ENCODE measurements around the gene STK24. TPM values are rescaled to one million over a fixed set of nuclear protein-coding genes. Genes with fewer than 3 reads are reported as not detected.

STK24 gene
- total RNA-seq, 2 donors from 2014 or later, result 115 to 125 TPM

DNA sequence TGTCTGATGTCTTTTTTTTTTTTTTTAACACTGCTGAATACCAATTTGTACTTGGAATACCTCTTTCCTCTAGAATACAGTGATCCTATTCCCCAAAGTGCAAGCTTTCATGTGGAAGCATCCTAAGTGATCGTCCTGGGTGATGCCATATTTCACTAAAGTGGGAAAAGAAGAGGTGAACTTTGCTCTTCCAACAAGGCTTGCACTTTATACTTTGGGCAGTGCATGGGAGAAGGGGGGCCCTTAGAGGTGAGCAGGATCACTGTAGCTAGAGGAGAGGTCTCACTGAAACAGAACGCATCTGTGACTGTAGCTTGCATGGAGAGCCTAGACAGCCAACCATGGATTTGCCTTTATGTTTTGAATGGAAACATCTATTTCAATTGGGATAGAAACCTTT is 173.8 kb downstream of the STK24 start:
- H3K9ac ChIP-seq (ENCODE audit: extremely low read depth, low read length, poor library complexity, severe bottlenecking), result no peak overlapping the region
- peaks cover 20% of the 10 kb centered on the region for H3K4me1 Mint-ChIP-seq

DNA sequence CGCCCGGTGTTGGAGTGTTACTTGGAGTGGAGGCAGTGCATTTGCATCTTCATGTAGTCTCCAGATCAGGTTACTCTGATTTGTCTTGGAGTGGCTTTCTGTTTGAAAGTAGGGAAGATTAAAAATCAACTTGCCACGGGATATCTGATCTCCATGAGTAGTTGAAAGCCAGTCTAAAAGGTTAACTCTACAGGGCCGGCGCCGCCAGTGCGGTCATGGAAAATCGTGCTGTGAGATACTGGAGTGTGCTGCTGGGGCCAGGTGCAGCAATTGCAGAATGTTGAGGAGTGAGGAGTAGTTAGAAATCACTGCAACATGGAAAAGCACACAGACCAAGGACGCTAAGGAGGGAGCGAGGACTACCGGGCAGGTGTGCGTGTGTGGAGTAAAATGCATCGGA is 175.0 kb downstream of the STK24 start:
- H3K9ac ChIP-seq (ENCODE audit: extremely low read depth, low read length, poor library complexity, severe bottlenecking), result no peak overlapping the region
- no peaks in the 10 kb centered on the region for H3K9me3 Mint-ChIP-seq
- 87 to 92% methylated on average over 10 to 13 of the region's 13 CpGs for WGBS, 2 experiments (ENCODE audit: insufficient coverage in 1 of 2, insufficient read length in 1 of 2)
- H3K27me3 Mint-ChIP-seq (ENCODE audit: insufficient read depth), result no peaks in the 10 kb centered on the region
- H3K27ac ChIP-seq (ENCODE audit: low read depth, low read length), result no peak overlapping the region
- H3K9me3 ChIP-seq (ENCODE audit: control insufficient read depth, low read length), result no peaks in the 10 kb centered on the region
- no peaks in the 10 kb centered on the region for H3K27me3 ChIP-seq (ENCODE audit: control insufficient read depth, insufficient read depth, low read length, poor library complexity, severe bottlenecking)
- DNase-seq, result no peak
- peaks cover 53% of the 10 kb centered on the region for H3K36me3 Mint-ChIP-seq (ENCODE audit: low read depth)
- H3K4me3 Mint-ChIP-seq, result no peak overlapping the region
- no peak for TF ChIP-seq CTCF (conservative IDR thresholded peaks at IDR 0.05)
- peaks cover 23% of the 10 kb centered on the region for H3K4me1 Mint-ChIP-seq
- peaks cover 96% of the 10 kb centered on the region for H3K36me3 ChIP-seq (ENCODE audit: control insufficient read depth, insufficient read depth, low read length)
- H3K27ac Mint-ChIP-seq, result no peak overlapping the region
- H3K4me1 ChIP-seq (ENCODE audit: control insufficient read depth, insufficient read depth, low read length), result peaks cover 10% of the 10 kb centered on the region
- no peak overlapping the region for H3K4me3 ChIP-seq (ENCODE audit: low read length)

More for the DNA sequence above, 173.8 kb downstream of the STK24 start:
- no peak for DNase-seq
- Histone ChIP-seq H3K9me3 (ENCODE audit: control insufficient read depth, low read length) (no peaks in the 10 kb centered on the region), H3K36me3 (ENCODE audit: control insufficient read depth, insufficient read depth, low read length) (peaks cover 98% of the 10 kb centered on the region), H3K4me3 (ENCODE audit: low read length) (no peak overlapping the region), H3K27ac (ENCODE audit: low read depth, low read length) (no peak overlapping the region), H3K4me1 (ENCODE audit: control insufficient read depth, insufficient read depth, low read length) (peaks cover 10% of the 10 kb centered on the region), H3K27me3 (ENCODE audit: control insufficient read depth, insufficient read depth, low read length, poor library complexity, severe bottlenecking) (no peaks in the 10 kb centered on the region)
- H3K36me3 Mint-ChIP-seq (ENCODE audit: low read depth), result peaks cover 54% of the 10 kb centered on the region
- H3K27ac Mint-ChIP-seq, result no peak overlapping the region
- H3K9me3 Mint-ChIP-seq, result no peaks in the 10 kb centered on the region
- no peaks in the 10 kb centered on the region for H3K27me3 Mint-ChIP-seq (ENCODE audit: insufficient read depth)
- TF ChIP-seq CTCF (conservative IDR thresholded peaks at IDR 0.05), result no peak
- 97 to 100% methylated on average over 2 of the region's 2 CpGs for WGBS, 2 experiments (ENCODE audit: insufficient coverage in 1 of 2, insufficient read length in 1 of 2)
- H3K4me3 Mint-ChIP-seq, result no peak overlapping the region

GRCh38 chr13:98399756-98400155 is 177.2 kb downstream of the STK24 start:
- 69 to 100% methylated on average over 3 to 4 of the region's 4 CpGs for WGBS, 2 experiments (ENCODE audit: insufficient coverage in 1 of 2, insufficient read length in 1 of 2)
- H3K27me3 ChIP-seq (ENCODE audit: control insufficient read depth, insufficient read depth, low read length, poor library complexity, severe bottlenecking), result no peaks in the 10 kb centered on the region

More at GRCh38 chr13:98399756-98400155, 177.2 kb downstream of the STK24 start:
- Histone ChIP-seq H3K9ac (ENCODE audit: extremely low read depth, low read length, poor library complexity, severe bottlenecking) (no peak overlapping the region), H3K9me3 (ENCODE audit: control insufficient read depth, low read length) (no peaks in the 10 kb centered on the region), H3K27ac (ENCODE audit: low read depth, low read length) (no peak overlapping the region), H3K36me3 (ENCODE audit: control insufficient read depth, insufficient read depth, low read length) (peaks cover 96% of the 10 kb centered on the region), H3K4me3 (ENCODE audit: low read length) (no peak overlapping the region), H3K4me1 (ENCODE audit: control insufficient read depth, insufficient read depth, low read length) (peaks cover 10% of the 10 kb centered on the region)
- Mint-ChIP-seq H3K36me3 (ENCODE audit: low read depth) (peaks cover 62% of the 10 kb centered on the region), H3K27me3 (ENCODE audit: insufficient read depth) (no peaks in the 10 kb centered on the region), H3K4me3 (no peak overlapping the region), H3K27ac (no peak overlapping the region), H3K9me3 (no peaks in the 10 kb centered on the region), H3K4me1 (peaks cover 18% of the 10 kb centered on the region)
- TF ChIP-seq CTCF (conservative IDR thresholded peaks at IDR 0.05), result no peak
- no peak for DNase-seq

Measured in endodermal cell (in vitro differentiated cells).